Measurements from ENCODE around the gene CD53. TPM values are rescaled to one million over a fixed set of nuclear protein-coding genes. Genes with fewer than 3 reads are reported as not detected.

The CD53 gene
- total and polyA plus RNA-seq, 2 of the 4 experiments (the other 2 are of a cell fraction) = not detected

- intact Hi-C loops (cut with micrococcal nuclease) = no loop called here
- no peak for ATAC-seq (ENCODE audit: low read depth)
Measured at GRCh38 chr1:110890474-110891196, 17.7 kb downstream of the CD53 start.

More at GRCh38 chr1:110890474-110891196, 17.7 kb downstream of the CD53 start:
- H2BK15ac ChIP-seq (ENCODE audit: low read depth, low read length) = no peak overlapping the region
- no peak overlapping the region for H3K23ac ChIP-seq (ENCODE audit: low read depth, low read length)
- no peak overlapping the region for H3K4me3 ChIP-seq (ENCODE audit: insufficient read depth, low read depth, low read length)
- H3K4me1 ChIP-seq (ENCODE audit: control insufficient read depth, insufficient read depth, low read length) = no peaks in the 10 kb centered on the region
- H3K9ac ChIP-seq (ENCODE audit: low read depth, low read length) = no peak overlapping the region
- no peak for TF ChIP-seq ELK1 (IDR thresholded peaks at IDR 0.05; ENCODE audit: borderline replicate concordance, low read depth, low read length)
- H4K20me1 ChIP-seq (ENCODE audit: insufficient read depth, low read length) = no peaks in the 10 kb centered on the region
- H2AK5ac ChIP-seq (ENCODE audit: low read depth, low read length) = no peak overlapping the region
- no peak overlapping the region for H2BK20ac ChIP-seq (ENCODE audit: low read depth, low read length)
- H3K27ac ChIP-seq (ENCODE audit: insufficient read depth, low read length) = no peak overlapping the region
- DNase-seq = no peak
- H3K18ac ChIP-seq (ENCODE audit: low read depth, low read length) = no peak overlapping the region
- CTCF ChIA-PET = no interaction called here
- no peak overlapping the region for H4K5ac ChIP-seq (ENCODE audit: low read depth, low read length)
- no CpG with 5 or more reads among the region's 3 CpGs for WGBS, 2 experiments (ENCODE audit: extremely low coverage in 2 of 2, insufficient read length in 1 of 2)
- no peak overlapping the region for H3K56ac ChIP-seq (ENCODE audit: extremely low read depth, insufficient read depth, low read length)
- no peak overlapping the region for H3K4ac ChIP-seq (ENCODE audit: low read depth, low read length)
- no peak overlapping the region for H2AFZ ChIP-seq (replicated peaks; ENCODE audit: low read length, poor library complexity)
- in situ Hi-C loops (cut with MboI; ENCODE audit: low sequenced_read_pairs) = no loop called here
- no peak overlapping the region for H4K91ac ChIP-seq (ENCODE audit: insufficient read depth, low read depth, low read length)
- no peak overlapping the region for H4K8ac ChIP-seq (ENCODE audit: low read depth in 2 of 2, low read length in 2 of 2)
- H3K27me3 ChIP-seq (ENCODE audit: control insufficient read depth, insufficient read depth, low read length) = peaks cover 1% of the 10 kb centered on the region; the same call in 1 of the 2 replicates
- no peak overlapping the region for H3K14ac ChIP-seq (replicated peaks; ENCODE audit: low read depth, low read length)
- no peaks in the 10 kb centered on the region for H3K9me1 ChIP-seq (ENCODE audit: insufficient read depth, low read length)
- BruUV-seq (replicated peaks) = no TSS peak
- POLR2A ChIA-PET (ENCODE audit: unreplicated experiment) = no interaction called here
- H2AK9ac ChIP-seq (replicated peaks; ENCODE audit: low read depth, low read length, poor library complexity) = no peak overlapping the region
- dilution Hi-C loops (cut with HindIII; ENCODE audit: low sequenced_read_pairs, unreplicated experiment) = no loop called here
- no peaks in the 10 kb centered on the region for H3K79me1 ChIP-seq (ENCODE audit: low read depth in 1 of 2, low read length in 2 of 2)
- no peak overlapping the region for H2BK120ac ChIP-seq (ENCODE audit: low read depth, low read length)
- no peak overlapping the region for H3K4me2 ChIP-seq (ENCODE audit: low read depth, low read length)
- H3K9me3 ChIP-seq (ENCODE audit: control insufficient read depth, insufficient read depth, low read length) = no peaks in the 10 kb centered on the region
- H2BK5ac ChIP-seq (ENCODE audit: low read depth, low read length, poor library complexity, severe bottlenecking) = no peak overlapping the region
- no peaks in the 10 kb centered on the region for H3K36me3 ChIP-seq (ENCODE audit: control insufficient read depth, insufficient read depth, low read length)

All from IMR-90 (cell line).